C4-2B (cell line): ENCODE measurements around the gene KAZN.

Experiments
- CTCF ChIP-seq: fragments of 450-650 bp; conservative IDR thresholded peaks from 2 replicates; pipeline ENCODE4 v1.5.1; 2017; ENCODE audit warnings: mild to moderate bottlenecking
- ZFX ChIP-seq: fragments of 450-650 bp; IDR thresholded peaks from 2 replicates; pipeline ENCODE4 v1.6.1; 2017

DNA sequence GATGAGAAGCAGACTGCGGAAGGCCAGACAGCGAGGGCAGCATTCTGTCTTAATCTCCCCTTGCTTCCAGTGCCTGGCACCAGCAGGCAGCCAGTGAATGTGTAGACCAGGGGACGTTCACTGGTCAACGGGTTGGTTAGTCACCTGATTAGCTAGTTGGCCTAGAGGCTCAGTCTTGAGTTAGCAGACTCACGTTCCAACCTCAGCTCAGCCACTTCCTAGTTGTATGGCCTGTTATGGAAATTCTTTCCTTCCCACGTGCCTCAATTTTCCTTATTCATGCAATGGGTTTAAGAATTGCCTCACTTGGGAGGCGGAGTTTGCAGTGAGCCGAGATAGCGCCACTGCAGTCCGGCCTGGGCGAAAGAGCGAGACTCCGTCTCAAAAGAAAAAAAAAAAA is 305.4 kb downstream of the KAZN start:
- TF ChIP-seq CTCF (no peak), ZFX (no peak)
